Thymus (tissue), 11 donors: ENCODE data around the gene ARSB. TPM values are rescaled to one million over a fixed set of nuclear protein-coding genes. Genes with fewer than 3 reads are reported as not detected.
"Not testable (repeated sequence)": the region's sequence is repeated elsewhere in the genome, so short reads cannot be mapped to it uniquely, and the experiment has no call there.

Experiments used
- DNase-seq, 9 donors: peaks; one replicate each; pipeline ENCODE4 v3.0.0-alpha.2; 2013; ENCODE audit warnings: low spot score in 9 of 9, low read depth in 6 of 9, missing footprints in 1 of 9
- H3K27ac ChIP-seq, 2 donors: one replicate each; pipeline ENCODE4 v1.5.1; 2013; ENCODE audit warnings: control low read depth in 1 of 2, low read depth in 1 of 2, low read length in 1 of 2, mild to moderate bottlenecking in 1 of 2, moderate library complexity in 1 of 2
- H3K27me3 ChIP-seq, 2 donors: one replicate each; pipeline ENCODE4 v1.5.1; 2013; ENCODE audit warnings: low read length in 1 of 2; ENCODE audit not compliant: control insufficient read depth in 2 of 2, insufficient read depth in 1 of 2
- H3K36me3 ChIP-seq, 2 donors: one replicate each; pipeline ENCODE4 v1.5.1; 2013; ENCODE audit warnings: low read length in 1 of 2, mild to moderate bottlenecking in 1 of 2, moderate library complexity in 1 of 2; ENCODE audit not compliant: control insufficient read depth in 2 of 2, insufficient read depth in 2 of 2
- H3K4me1 ChIP-seq, 2 donors: one replicate each; pipeline ENCODE4 v1.5.1; 2013; ENCODE audit warnings: low read length in 2 of 2; ENCODE audit not compliant: control insufficient read depth in 2 of 2, insufficient read depth in 2 of 2
- H3K4me3 ChIP-seq, 2 donors: one replicate each; pipeline ENCODE4 v1.5.1; 2013; ENCODE audit warnings: low read length in 2 of 2, control low read depth in 1 of 2, mild to moderate bottlenecking in 1 of 2
- H3K9me3 ChIP-seq, 2 donors: one replicate each; pipeline ENCODE4 v1.5.1; 2013; ENCODE audit warnings: low read length in 1 of 2, mild to moderate bottlenecking in 1 of 2; ENCODE audit not compliant: control insufficient read depth in 2 of 2, insufficient read depth in 1 of 2
- WGBS: extraction: QIAGEN DNeasy Blood & Tissue Kit; methylation state at CpG from one replicate; pipeline ENCODE4 v1.1.7; 2013; 5-methylcytosine and 5-hydroxymethylcytosine counted together
- polyA plus RNA-seq: library from polyadenylated mRNA; stranded (reverse); fragments of 200-250 nt; gene quantifications from one replicate; pipeline ENCODE4 v1.2.3, GENCODE V29; 2013
- total RNA-seq: library from RNA; stranded (reverse); fragments of 120-200 nt; gene quantifications from one replicate; pipeline ENCODE4 v1.2.4, GENCODE V29; 2013
- donor health status: healthy.

The ARSB gene
- total and polyA plus RNA-seq, 2 donors = 2.4 to 4.4 TPM

DNA sequence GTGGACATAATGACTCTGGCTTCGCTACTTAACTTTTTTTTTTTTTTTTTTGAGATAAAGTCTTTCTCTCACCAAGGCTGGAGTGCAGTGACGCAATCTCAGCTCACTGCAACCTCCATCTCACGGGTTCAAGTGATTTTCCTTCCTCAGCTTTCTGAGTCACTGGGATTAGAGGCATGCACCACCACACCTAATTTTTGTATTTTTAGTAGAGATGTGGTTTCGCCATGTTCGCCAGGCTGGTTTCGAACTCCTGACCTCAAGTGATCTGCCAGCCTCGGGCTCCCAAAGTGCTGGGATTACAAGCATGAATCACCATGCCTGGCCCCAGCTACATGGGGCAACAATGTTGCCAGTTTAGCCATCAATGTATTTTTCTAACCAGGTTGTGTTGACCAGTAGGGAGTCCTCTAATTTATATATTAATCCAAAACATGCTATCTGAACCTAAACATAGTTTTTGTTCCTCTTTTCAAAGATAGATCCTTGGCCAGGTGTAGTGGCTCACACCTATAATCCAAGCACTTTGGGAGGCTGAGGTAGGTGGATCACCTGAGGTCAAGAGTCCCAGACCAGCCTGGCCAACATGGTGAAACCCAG is 216.2 kb downstream of the ARSB start:
- no peak for DNase-seq
- Histone ChIP-seq H3K27ac (no peak overlapping the region), H3K36me3 (no peaks in the 10 kb centered on the region), H3K9me3 (peaks cover 0 to 2% of the 10 kb centered on the region in 2 donors), H3K4me1 (peaks cover 5 to 22% of the 10 kb centered on the region in 2 donors), H3K27me3 (no peaks in the 10 kb centered on the region), H3K4me3 (no peak overlapping the region)
- 94% methylated on average over 7 of the region's 7 CpGs for WGBS

DNA sequence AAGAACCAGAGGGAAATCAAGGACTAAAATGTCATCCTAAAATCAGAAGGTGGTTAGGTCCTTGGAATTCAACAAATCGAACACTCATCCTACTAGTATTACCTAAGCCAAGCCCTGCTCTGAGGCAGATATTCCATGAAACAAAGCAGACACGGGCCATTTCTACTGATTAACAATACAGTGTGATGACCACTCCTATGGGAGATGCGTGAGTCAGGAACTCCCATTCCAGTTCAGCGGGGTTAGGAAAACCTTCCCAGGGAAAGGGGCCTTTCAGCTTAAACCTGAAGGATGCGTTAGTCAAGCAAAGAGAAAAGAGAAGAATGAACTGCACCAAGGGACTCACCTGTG is 218.7 kb downstream of the ARSB start:
- Histone ChIP-seq H3K36me3 (no peaks in the 10 kb centered on the region), H3K4me1 (peaks cover 0 to 13% of the 10 kb centered on the region in 2 donors), H3K27ac (no peak overlapping the region), H3K4me3 (no peak overlapping the region), H3K9me3 (no peaks in the 10 kb centered on the region), H3K27me3 (no peaks in the 10 kb centered on the region)
- DNase-seq = no peak
- WGBS = 97% methylated on average over 5 of the region's 5 CpGs

DNA sequence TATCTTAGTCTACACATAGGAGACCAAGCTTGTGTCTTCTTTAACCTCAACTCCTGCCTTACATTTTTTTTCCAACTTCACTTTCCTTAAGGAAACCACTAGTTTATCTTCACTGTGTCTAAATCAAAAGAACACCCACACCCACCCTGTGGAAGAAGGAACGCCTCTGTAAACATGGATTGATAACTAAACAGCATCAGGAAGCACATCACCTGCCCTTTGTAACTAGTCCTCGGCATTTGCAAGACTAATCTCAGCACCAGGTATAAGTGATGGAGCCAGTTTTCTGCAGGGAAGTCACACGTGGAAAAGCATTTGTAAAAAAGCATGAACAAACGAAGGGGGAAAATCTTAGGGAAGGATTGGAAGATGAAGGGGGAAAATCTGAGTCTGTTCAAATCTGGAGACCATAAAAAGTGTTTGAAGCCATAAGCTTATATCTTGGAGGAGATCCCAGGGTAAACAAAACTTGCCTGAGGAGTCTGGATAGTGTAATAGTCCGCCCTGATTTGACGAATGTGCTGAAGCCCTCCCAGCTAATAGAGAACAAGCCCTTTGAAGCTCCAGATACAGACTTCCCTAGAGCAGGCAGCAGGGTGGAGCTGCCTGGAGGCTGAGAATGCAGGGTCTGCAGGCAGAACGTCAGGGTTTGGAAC is 219.2 kb downstream of the ARSB start:
- Histone ChIP-seq H3K36me3 (no peaks in the 10 kb centered on the region), H3K27ac (no peak overlapping the region), H3K4me3 (no peak overlapping the region), H3K4me1 (peaks cover 0 to 10% of the 10 kb centered on the region in 2 donors), H3K27me3 (no peaks in the 10 kb centered on the region), H3K9me3 (no peaks in the 10 kb centered on the region)
- DNase-seq = no peak
- WGBS = 90% methylated on average over 7 of the region's 7 CpGs

DNA sequence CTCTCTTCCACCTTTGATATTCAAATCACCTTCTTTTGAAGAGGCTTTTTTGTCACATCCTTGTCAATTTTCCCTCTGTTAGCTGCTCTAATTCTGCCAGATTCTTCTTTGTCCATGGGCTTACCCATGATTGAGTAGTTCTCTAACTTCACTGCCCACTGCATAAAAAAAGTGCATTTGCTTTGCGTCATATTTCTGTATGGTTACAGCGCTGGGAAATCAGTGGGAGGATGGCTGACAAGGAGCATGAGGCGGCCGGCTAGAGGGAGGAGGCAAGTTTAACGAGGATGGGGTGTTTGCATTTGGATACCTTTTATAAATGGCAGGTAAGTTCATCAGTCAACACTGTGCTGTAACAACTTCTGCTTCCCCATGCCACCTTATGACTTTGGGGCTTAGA is 220.0 kb downstream of the ARSB start:
- Histone ChIP-seq H3K27ac (no peak overlapping the region), H3K36me3 (no peaks in the 10 kb centered on the region), H3K9me3 (no peaks in the 10 kb centered on the region), H3K4me3 (no peak overlapping the region), H3K27me3 (no peaks in the 10 kb centered on the region), H3K4me1 (peaks cover 0 to 10% of the 10 kb centered on the region in 2 donors)
- WGBS = 98% methylated on average over 5 of the region's 5 CpGs
- DNase-seq = no peak

DNA sequence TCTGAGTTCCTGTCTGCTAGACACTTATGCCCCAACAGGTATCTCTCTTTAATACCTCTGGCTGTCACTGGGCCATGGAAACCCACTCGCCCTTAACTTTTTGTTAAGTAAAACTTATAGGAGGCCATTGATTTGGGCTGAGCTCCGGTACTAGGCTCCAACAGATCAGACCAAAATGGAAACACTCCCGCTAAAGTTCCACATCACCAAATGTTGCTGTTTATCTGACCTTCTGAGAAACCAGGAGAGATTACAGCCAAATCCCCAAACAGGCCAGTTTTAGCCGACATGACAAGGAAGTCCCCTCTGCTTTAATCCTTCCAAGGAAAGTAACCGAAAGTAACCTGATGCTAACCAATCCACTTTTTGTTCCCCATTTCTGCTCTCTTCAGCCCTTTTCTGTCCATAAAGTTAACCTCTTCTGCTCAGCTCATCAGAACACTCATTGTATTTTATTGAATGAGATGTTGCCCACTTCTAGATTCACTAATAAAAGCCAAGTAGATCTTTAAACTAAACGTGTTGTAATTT is 221.4 kb downstream of the ARSB start:
- no peak overlapping the region for H3K27ac ChIP-seq
- no peak for DNase-seq
- 93% methylated on average over 6 of the region's 6 CpGs for WGBS
- no peaks in the 10 kb centered on the region for H3K36me3 ChIP-seq
- H3K9me3 ChIP-seq = no peaks in the 10 kb centered on the region
- H3K4me1 ChIP-seq = peaks cover 0 to 10% of the 10 kb centered on the region in 2 donors
- no peaks in the 10 kb centered on the region for H3K27me3 ChIP-seq
- no peak overlapping the region for H3K4me3 ChIP-seq

DNA sequence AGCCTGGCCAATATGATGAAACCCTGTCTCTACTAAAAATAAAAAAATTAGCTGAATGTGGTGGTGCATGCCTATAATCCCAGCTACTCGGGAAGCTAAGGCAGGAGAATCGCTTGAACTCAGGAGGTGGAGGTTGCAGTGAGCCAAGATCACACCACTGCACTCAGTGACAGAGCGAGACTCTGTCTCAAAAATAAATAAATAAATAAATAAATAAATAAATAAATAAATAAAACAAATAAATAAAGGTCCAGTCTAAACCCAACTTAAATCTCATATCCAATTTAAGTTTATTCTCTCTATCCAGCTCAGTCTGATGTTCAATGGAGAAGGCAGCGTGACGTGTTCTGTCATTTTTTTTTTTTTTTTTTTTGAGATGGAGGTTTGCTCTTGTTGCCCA is 222.4 kb downstream of the ARSB start:
- not testable (repeated sequence) for DNase-seq, H3K9me3 ChIP-seq, H3K4me3 ChIP-seq, H3K27ac ChIP-seq, H3K36me3 ChIP-seq, H3K27me3 ChIP-seq
- H3K4me1 ChIP-seq = peaks cover 1 to 13% of the 10 kb centered on the region in 2 donors
- 99% methylated on average over 5 of the region's 5 CpGs for WGBS

DNA sequence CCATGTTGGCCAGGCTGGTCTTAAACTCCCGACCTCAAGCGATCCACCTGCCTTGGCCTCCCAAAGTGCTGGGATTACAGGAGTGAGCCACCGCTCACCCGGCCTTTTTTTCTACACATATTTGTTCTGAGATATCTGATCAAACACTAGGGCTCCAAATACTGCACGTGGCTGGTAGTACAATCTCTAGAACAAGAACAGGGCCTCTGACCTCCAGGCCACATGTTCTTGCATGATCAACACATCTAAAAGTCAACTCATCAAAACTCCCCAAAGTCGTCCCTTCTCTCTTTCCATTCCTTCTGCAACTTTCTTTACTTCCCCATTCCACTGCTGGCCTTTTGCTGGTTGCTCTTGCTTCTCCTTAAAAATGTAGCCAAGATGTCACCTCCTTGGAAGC is 223.3 kb downstream of the ARSB start:
- no peaks in the 10 kb centered on the region for H3K36me3 ChIP-seq
- no peaks in the 10 kb centered on the region for H3K27me3 ChIP-seq
- WGBS = 96% methylated on average over 6 of the region's 6 CpGs
- H3K4me3 ChIP-seq = no peak overlapping the region
- no peak overlapping the region for H3K27ac ChIP-seq
- no peaks in the 10 kb centered on the region for H3K9me3 ChIP-seq
- no peak for DNase-seq
- peaks cover 10 to 22% of the 10 kb centered on the region in 2 donors for H3K4me1 ChIP-seq

DNA sequence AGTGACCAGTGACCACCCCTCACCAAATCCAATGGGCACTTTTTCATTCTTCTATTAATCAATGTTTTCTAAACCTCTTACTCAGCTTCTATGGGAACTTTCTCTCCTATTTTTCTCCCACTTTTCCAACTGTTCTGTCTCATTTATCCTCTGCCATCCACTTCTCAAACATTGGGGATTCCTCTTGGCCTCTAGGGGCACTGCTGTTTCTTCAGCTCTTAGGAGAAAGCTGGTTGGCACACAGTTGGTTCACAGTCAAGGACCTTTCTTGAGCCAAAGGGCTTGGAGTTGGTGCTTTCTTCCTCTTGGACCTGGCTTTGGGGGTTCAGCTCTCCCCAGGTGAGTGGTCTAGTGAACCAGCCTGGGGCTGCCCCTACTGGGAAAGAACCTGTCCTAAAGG is 224.3 kb downstream of the ARSB start:
- no peak for DNase-seq
- Histone ChIP-seq H3K4me3 (no peak overlapping the region), H3K27me3 (no peaks in the 10 kb centered on the region), H3K9me3 (no peaks in the 10 kb centered on the region), H3K4me1 (peaks cover 13 to 25% of the 10 kb centered on the region in 2 donors), H3K36me3 (no peaks in the 10 kb centered on the region), H3K27ac (no peak overlapping the region)

DNA sequence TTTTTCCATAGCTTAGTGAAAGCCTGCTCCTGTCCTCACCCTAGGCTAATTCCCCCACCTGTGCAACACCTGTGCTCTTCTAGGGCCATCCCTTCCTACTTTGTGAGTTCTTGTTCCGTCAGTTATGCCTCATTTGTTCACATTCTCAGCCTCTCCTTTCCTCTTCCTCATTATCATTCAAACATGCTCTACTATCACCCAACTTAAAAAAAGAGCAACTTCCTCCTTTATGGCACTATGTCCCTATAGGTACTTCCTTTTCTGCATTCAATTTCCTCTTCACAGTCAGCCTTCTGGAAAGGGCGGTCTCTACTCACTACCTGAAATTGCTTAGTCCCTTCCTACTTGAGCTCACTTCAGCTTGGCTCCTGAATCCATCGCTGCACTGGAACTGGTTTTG is 224.7 kb downstream of the ARSB start:
- DNase-seq = no peak
- Histone ChIP-seq H3K9me3 (no peaks in the 10 kb centered on the region), H3K36me3 (no peaks in the 10 kb centered on the region), H3K4me3 (no peak overlapping the region), H3K4me1 (peaks cover 13 to 25% of the 10 kb centered on the region in 2 donors), H3K27ac (no peak overlapping the region), H3K27me3 (no peaks in the 10 kb centered on the region)
- 94% methylated on average over 3 of the region's 3 CpGs for WGBS
